ENCODE results near the gene USH1C.

The USH1C gene

GRCh38 chr11:17518366-17518765 is 25.9 kb downstream of the USH1C start:
- Mint-ChIP-seq H3K27ac (no peak overlapping the region), H3K27me3 (peaks cover 12 to 23% of the 10 kb centered on the region in 2 donors), H3K36me3 (no peaks in the 10 kb centered on the region), H3K4me3 (no peak overlapping the region), H3K9me3 (no peaks in the 10 kb centered on the region), H3K4me1 (peaks cover 0 to 3% of the 10 kb centered on the region in 2 donors)
- ATAC-seq (replicated peaks) (no peak), DNase-seq (no peak)

- Mint-ChIP-seq H3K27ac (no peak overlapping the region), H3K9me3 (no peaks in the 10 kb centered on the region), H3K4me3 (no peak overlapping the region), H3K27me3 (peaks cover 12 to 31% of the 10 kb centered on the region in 2 donors), H3K36me3 (no peaks in the 10 kb centered on the region), H3K4me1 (peaks cover 0 to 3% of the 10 kb centered on the region in 2 donors)
- ATAC-seq (replicated peaks), result no peak
- DNase-seq, result no peak
These were observed 27.0 kb downstream of the USH1C start for GRCh38 chr11:17517186-17517585.

GRCh38 chr11:17516551-17517150 is 27.6 kb downstream of the USH1C start:
- Mint-ChIP-seq H3K27ac (no peak overlapping the region), H3K4me1 (peaks cover 0 to 3% of the 10 kb centered on the region in 2 donors), H3K36me3 (no peaks in the 10 kb centered on the region), H3K4me3 (no peak overlapping the region), H3K9me3 (no peaks in the 10 kb centered on the region), H3K27me3 (peaks cover 16 to 36% of the 10 kb centered on the region in 2 donors)
- DNase-seq (no peak), ATAC-seq (replicated peaks) (no peak)

DNA sequence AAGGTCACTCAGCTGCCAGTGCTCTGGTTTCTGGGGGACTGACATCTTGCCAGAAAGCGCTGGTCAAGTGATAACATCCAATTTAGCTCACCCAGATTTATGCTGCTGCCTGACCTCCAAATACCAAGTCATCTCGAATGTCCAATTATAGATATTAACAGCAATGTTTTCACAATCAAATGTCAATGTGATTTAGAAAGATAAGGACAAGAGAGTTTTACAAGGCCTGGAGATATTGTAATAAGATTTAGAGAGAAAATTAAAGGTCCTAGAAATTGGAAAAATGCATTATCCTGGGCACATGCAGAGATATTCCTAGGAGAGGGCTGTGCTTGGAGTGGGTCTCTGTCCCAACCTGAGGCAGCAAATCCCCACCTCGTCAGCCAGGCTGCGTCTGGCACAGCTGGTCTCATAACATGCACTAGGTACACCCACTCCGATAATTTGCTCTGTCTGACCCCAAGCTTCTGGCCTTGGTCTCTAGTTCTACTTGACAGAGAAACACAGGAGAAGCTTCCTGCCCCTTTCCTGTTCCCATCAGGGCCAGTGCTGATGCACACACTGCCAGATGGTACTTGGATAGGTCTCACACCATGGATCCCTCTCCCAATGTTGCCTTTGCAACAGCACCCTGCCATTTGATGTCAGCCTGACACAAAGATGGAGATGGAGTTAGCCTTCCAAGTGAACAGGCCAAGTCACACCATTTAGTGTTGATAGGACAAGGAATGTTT is 28.6 kb downstream of the USH1C start:
- Mint-ChIP-seq H3K27me3 (peaks cover 17 to 41% of the 10 kb centered on the region in 2 donors), H3K9me3 (no peaks in the 10 kb centered on the region), H3K36me3 (no peaks in the 10 kb centered on the region), H3K4me1 (peaks cover 0 to 3% of the 10 kb centered on the region in 2 donors), H3K27ac (no peak overlapping the region), H3K4me3 (no peak overlapping the region)
- ATAC-seq (replicated peaks), result no peak
- no peak for DNase-seq

DNA sequence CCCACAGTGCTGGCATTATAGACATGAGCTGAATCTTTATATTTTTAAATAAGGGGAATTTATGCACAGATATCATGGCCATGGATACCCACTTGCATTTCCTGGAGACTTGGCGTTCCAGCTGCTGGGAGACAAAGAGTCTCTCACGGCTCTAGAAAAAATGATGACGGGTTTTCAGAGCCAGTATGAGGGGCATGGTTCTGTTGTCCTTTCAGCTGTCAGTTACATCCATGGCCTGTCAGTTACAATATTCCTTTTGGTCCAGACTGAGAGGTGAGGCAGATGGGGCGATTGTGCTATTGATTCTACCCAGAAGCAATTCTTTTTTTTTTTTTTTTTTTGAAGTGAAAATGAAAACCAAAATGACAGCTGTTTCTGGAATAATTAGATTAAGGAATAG is 29.7 kb downstream of the USH1C start:
- Mint-ChIP-seq H3K4me1 (peaks cover 0 to 3% of the 10 kb centered on the region in 2 donors), H3K27me3 (peaks cover 18 to 43% of the 10 kb centered on the region in 2 donors), H3K36me3 (no peaks in the 10 kb centered on the region)

DNA sequence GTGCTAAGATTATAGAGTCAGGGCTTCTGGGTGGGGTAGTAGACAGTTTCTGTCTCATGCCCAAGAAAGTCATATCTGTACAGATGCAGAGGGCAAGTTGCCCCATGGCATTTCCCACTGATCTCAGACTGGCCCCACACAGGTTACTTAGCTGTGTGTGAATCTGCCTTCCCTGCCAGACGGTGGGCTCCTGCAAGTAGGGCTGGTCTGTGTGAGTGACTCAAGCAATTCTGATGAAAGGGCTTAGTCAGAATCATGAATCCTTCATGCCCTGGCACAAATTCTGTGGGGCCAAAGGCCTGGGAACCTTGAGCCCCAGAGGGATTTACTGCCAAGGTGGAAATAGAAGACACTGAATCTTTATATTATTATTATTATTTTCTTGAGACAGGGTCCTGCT is 30.4 kb downstream of the USH1C start:
- Mint-ChIP-seq H3K27me3 (peaks cover 22 to 49% of the 10 kb centered on the region in 2 donors), H3K4me1 (peaks cover 0 to 3% of the 10 kb centered on the region in 2 donors), H3K27ac (no peak overlapping the region), H3K4me3 (no peak overlapping the region), H3K36me3 (no peaks in the 10 kb centered on the region), H3K9me3 (no peaks in the 10 kb centered on the region)
- peak; percentile 57 to 61 for ATAC-seq (replicated peaks)
- DNase-seq, result no peak

More for the DNA sequence above, 29.7 kb downstream of the USH1C start:
- H3K9me3 Mint-ChIP-seq, result no peaks in the 10 kb centered on the region
- ATAC-seq (replicated peaks) (no peak), DNase-seq (no peak)
- H3K27ac Mint-ChIP-seq, result no peak overlapping the region
- no peak overlapping the region for H3K4me3 Mint-ChIP-seq

DNA sequence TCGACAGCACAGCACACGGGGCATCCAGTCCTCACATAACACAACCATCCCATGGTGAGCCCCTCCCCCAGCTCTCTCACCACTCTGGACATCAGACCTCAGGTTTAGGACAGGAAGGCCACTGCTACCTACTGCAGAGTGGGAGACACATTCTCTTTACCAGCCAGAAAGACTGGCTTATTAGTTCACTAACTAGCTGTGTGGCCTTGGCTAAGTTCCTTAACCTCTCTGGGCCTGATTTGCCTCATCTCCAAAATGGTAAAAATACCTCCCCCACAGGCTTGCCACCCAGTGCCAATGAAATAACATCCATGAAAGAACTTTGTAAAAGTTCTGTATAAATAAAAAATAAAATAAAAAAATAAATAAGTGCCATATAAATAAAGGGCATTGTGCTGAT is 32.1 kb downstream of the USH1C start:
- ATAC-seq (replicated peaks), result no peak
- Mint-ChIP-seq H3K27ac (no peak overlapping the region), H3K27me3 (peaks cover 19 to 45% of the 10 kb centered on the region in 2 donors), H3K9me3 (no peaks in the 10 kb centered on the region), H3K4me1 (peaks cover 0 to 3% of the 10 kb centered on the region in 2 donors), H3K4me3 (no peak overlapping the region), H3K36me3 (no peaks in the 10 kb centered on the region)
- DNase-seq, result no peak

- H3K4me1 Mint-ChIP-seq, result peaks cover 0 to 5% of the 10 kb centered on the region in 2 donors
- H3K4me3 Mint-ChIP-seq, result no peak overlapping the region
- no peaks in the 10 kb centered on the region for H3K36me3 Mint-ChIP-seq
- H3K27me3 Mint-ChIP-seq, result peaks cover 21 to 45% of the 10 kb centered on the region in 2 donors
- DNase-seq (no peak), ATAC-seq (replicated peaks) (no peak)
- H3K9me3 Mint-ChIP-seq, result no peaks in the 10 kb centered on the region
- no peak overlapping the region for H3K27ac Mint-ChIP-seq
These were observed 32.6 kb downstream of the USH1C start for GRCh38 chr11:17511571-17511970.

DNA sequence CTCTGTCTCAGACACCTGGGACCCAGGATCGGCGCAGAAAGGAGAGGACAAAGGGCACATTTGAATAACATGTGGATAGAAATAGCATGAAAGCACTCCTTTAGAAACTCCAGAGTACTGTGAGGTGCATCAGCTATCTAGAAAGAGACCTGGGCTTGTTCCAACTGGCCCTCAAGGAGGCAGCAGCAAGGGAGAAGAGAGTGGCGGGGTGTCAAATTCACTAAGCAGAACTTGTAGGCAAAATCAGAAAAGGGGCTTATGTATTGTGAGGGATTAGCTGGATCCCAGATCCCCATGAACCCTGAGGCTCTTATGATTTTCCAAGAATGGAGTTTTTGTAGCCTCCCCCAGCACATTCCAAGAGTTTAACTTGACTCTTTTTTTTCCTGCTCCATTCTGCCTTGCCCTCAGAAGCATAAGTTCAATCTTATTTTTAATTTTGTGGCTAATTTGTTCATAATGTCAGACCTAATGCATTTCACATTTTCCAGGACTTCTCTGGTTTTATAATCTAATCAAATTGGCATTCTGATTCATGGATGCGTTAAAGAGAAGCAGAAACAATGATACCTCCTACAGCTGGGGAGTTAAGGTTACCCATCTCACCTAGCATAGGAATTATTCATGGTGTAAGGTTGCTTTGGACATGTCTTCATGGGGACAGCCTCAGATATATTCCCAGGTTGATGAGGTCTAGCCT is 33.6 kb downstream of the USH1C start:
- H3K9me3 Mint-ChIP-seq, result no peaks in the 10 kb centered on the region
- H3K36me3 Mint-ChIP-seq, result no peaks in the 10 kb centered on the region
- H3K27ac Mint-ChIP-seq, result no peak overlapping the region
- ATAC-seq (replicated peaks) (no peak), DNase-seq (no peak)
- H3K4me1 Mint-ChIP-seq, result peaks cover 0 to 6% of the 10 kb centered on the region in 2 donors
- H3K4me3 Mint-ChIP-seq, result no peak overlapping the region
- H3K27me3 Mint-ChIP-seq, result peaks cover 23 to 38% of the 10 kb centered on the region in 2 donors

DNA sequence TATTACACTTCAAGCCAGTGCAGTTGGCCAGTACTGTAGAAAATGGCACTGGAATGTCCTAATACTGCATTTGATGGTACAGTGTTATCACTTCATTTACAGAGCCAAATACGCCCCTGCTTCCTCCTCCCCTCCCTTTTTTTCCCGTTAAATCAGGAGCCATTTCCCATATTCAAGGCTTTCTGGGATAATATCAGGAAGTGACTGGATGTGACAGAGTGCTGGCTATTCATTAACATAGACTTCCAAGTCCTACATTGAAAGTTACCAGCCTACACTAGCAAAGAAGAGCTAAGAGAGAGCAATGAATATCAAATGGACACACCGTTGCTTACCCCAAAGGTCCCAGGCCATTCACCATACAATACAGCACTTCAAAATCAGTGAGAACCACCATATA is 35.4 kb downstream of the USH1C start:
- Mint-ChIP-seq H3K27me3 (peaks cover 23 to 38% of the 10 kb centered on the region in 2 donors), H3K27ac (no peak overlapping the region), H3K36me3 (no peaks in the 10 kb centered on the region), H3K9me3 (no peaks in the 10 kb centered on the region), H3K4me3 (no peak overlapping the region), H3K4me1 (peaks cover 8% of the 10 kb centered on the region in 2 donors)
- ATAC-seq (replicated peaks), result no peak
- no peak for DNase-seq

DNA sequence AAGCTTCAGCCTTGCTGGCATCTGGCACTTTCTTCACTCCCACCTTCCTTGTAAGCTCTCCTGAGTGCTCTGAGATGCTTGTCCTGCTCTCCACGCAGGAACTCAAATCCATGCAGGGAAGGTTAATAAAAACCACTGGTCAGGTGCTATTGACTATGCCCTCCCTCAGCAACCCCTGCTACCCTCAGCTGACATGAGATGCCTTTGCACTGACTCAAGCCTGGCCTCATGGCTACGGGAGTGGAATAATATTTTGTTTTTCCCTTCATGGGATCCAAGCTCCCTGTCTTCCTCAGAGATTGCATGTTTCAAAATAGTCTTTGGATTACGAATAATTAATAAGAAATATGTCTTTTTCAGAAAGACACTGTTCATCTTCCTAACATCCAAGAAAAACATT is 35.9 kb downstream of the USH1C start:
- DNase-seq, result no peak
- H3K4me3 Mint-ChIP-seq, result no peak overlapping the region
- H3K27ac Mint-ChIP-seq, result no peak overlapping the region
- H3K4me1 Mint-ChIP-seq, result peaks cover 5 to 8% of the 10 kb centered on the region in 2 donors
- peaks cover 19 to 33% of the 10 kb centered on the region in 2 donors for H3K27me3 Mint-ChIP-seq
- H3K36me3 Mint-ChIP-seq, result no peaks in the 10 kb centered on the region
- ATAC-seq (replicated peaks), result no peak
- H3K9me3 Mint-ChIP-seq, result no peaks in the 10 kb centered on the region

DNA sequence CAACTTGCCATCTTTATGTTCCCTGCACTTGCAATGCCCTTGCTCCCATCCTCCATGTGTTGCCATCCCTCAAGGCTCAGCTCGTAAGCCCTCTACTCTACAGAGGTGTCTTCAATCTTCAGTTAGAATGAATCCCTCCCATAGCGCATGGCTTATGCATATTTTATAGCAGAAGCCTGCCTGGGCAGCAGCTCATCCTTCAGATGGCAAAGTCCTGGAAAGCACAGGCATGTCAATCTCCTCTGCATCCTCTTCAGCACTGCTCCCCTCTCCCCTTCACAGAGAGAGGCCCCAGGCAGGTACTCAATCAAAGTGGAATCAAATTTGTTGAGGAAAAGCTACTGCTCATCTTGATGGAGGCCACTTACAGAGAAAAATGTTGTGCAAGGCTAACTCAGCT is 36.4 kb downstream of the USH1C start:
- H3K36me3 Mint-ChIP-seq, result no peaks in the 10 kb centered on the region
- H3K27me3 Mint-ChIP-seq, result peaks cover 19 to 28% of the 10 kb centered on the region in 2 donors
- H3K4me1 Mint-ChIP-seq, result peaks cover 5 to 8% of the 10 kb centered on the region in 2 donors
- DNase-seq, result no peak
- no peak overlapping the region for H3K4me3 Mint-ChIP-seq
- no peak for ATAC-seq (replicated peaks)
- H3K27ac Mint-ChIP-seq, result no peak overlapping the region
- no peaks in the 10 kb centered on the region for H3K9me3 Mint-ChIP-seq

DNA sequence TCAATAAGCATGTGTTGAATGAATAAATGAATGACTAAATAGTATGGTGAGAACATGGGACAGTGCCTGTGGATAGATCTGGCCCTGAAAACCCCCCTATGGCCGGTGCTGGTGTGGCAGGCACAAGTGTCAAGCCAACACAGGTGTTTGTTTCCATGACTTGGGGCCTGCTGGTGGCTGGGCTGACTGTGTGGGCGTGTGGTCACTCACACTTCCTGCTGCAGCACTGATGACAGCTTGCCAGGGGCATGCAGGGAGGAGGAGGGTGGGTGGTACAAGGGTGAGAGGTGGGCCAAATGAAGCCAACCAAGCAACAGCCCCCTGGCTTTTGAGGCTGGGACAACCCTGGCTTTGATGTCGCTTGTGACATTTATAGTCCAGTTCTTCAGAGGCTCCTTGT is 37.3 kb downstream of the USH1C start:
- Mint-ChIP-seq H3K4me1 (peaks cover 5 to 8% of the 10 kb centered on the region in 2 donors), H3K4me3 (no peak overlapping the region), H3K27me3 (peaks cover 19 to 24% of the 10 kb centered on the region in 2 donors), H3K9me3 (no peaks in the 10 kb centered on the region), H3K36me3 (no peaks in the 10 kb centered on the region), H3K27ac (no peak overlapping the region)
- DNase-seq (peak; percentile 7), ATAC-seq (replicated peaks) (peak; percentile 60 to 63)

- Mint-ChIP-seq H3K4me3 (no peak overlapping the region), H3K27me3 (peaks cover 20% of the 10 kb centered on the region in 2 donors), H3K9me3 (no peaks in the 10 kb centered on the region)
These were observed 37.9 kb downstream of the USH1C start for GRCh38 chr11:17506314-17506713.

More at GRCh38 chr11:17506314-17506713, 37.9 kb downstream of the USH1C start:
- ATAC-seq (replicated peaks) (no peak), DNase-seq (no peak)
- Mint-ChIP-seq H3K4me1 (peaks cover 5 to 8% of the 10 kb centered on the region in 2 donors), H3K36me3 (no peaks in the 10 kb centered on the region), H3K27ac (no peak overlapping the region)

All from stimulated activated naive B cell treated with anti-CD40 and anti-IgM and Interleukin-4, amounts not matched to agents 10 μg/mL and 1 μg/mL and 100 μg/mL, for 72 hours (primary cell).